GM19240 (cell line): ENCODE data around the gene LRRC8D.
"Not testable (repeated sequence)": the region's sequence is repeated elsewhere in the genome, so short reads cannot be mapped to it uniquely, and the experiment has no call there.

Experiments
- DNase-seq: peaks from one replicate; pipeline ENCODE4 v3.0.0; 2011; ENCODE audit warnings: low spot score; ENCODE audit not compliant: insufficient read length

Gene LRRC8D

DNA sequence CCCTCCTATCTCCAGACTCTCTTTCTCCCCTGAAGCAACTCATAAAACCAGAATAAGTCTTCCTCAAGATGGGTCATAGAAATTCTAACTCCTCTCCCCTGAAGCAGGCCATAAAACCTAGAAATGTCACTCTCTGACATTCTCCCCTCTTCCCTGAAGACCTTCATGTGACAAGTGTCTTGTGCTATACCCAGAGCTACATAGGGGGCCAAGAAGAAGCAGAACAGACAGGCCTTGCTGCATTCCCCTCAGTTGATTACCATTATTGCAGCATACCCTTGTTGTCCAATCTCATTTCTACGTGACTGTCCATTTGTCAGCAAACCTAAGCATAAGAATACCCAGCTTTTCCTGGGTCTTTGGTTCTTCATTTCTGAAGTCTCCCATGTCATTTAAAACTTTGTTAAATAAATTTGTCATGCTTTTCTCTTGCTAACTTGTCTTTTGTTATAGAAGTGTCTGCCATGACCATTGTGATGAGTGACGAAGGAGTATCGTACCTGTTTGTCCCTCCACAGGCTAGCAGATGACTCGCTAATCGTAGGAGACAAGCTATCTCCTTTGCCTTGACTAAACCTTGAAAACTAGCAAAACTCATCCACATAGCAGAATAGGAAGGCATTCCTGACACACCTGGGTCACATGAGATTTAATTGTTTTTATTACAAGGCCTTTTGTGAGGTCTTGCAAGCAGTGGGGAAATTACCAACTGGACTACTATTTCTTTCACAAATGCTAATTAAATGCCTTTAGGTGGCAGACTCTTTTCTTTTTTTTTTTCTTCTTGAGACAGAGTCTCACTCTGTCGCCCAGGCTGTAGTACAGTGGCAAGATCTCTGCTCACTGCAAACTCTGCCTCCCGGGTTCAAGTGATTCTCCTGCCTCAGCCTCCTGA lies 134.7 kb downstream of the LRRC8D start:
- no peak for DNase-seq

DNA sequence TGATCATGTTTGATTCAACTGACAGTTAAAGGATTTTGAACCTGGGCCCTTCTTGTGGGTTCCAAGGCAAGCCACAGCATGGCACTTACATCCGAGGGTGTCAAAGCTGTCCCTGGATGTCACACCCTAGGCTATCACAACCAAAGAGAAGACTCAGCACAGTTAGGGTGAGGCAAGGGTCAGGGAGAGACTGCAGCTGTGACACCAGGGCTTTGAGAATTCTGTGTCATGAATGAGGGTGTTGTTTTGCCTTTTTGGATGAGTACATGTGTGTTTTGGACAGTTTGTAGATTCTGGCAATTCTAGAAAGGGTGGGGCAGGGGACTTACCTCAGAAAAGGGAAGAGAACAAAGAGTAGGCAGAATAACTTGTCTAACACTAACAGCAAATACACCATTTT lies 136.3 kb downstream of the LRRC8D start:
- no peak for DNase-seq

- DNase-seq: no peak
Observed at GRCh38 chr1:89958851-89959654, 138.2 kb downstream of the LRRC8D start.

GRCh38 chr1:89959719-89960118 lies 138.9 kb downstream of the LRRC8D start:
- DNase-seq: no peak

- no peak for DNase-seq
Observed at GRCh38 chr1:89962024-89962741, 141.4 kb downstream of the LRRC8D start.

- no peak for DNase-seq
Observed at GRCh38 chr1:89962742-89963075, 141.9 kb downstream of the LRRC8D start.

- DNase-seq: no peak
Observed at GRCh38 chr1:89965193-89965768, 144.4 kb downstream of the LRRC8D start.

- DNase-seq: no peak
Observed at GRCh38 chr1:89966656-89967055, 145.8 kb downstream of the LRRC8D start.

DNA sequence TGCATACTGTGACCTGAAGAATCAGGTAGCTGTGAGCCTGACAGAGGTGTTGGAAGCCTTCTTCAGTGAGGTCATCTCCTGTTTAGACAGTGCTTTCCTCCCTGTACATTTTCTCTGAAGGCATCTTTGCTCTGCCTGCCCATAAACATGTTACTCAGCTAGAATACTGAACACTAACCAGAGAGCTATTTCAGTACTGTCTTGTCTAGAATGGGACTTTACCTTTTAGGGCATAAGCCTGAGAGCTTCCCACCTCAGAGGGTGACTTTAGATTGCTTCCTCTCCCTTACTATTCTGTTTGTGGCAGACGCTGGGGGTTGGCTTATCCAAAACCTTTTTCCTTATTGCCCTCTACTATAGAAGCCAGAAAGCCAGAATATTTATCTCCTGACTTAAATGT lies 150.8 kb downstream of the LRRC8D start:
- no peak for DNase-seq

- no peak for DNase-seq
Observed at GRCh38 chr1:89972024-89972423, 151.2 kb downstream of the LRRC8D start.

- DNase-seq: no peak
Observed at GRCh38 chr1:89973471-89974127, 152.8 kb downstream of the LRRC8D start.

- no peak for DNase-seq
Observed at GRCh38 chr1:89974256-89974655, 153.4 kb downstream of the LRRC8D start.

- DNase-seq: no peak
Observed at GRCh38 chr1:89974696-89975470, 154.1 kb downstream of the LRRC8D start.

- DNase-seq: no peak
Observed at GRCh38 chr1:89975540-89976125, 154.8 kb downstream of the LRRC8D start.

DNA sequence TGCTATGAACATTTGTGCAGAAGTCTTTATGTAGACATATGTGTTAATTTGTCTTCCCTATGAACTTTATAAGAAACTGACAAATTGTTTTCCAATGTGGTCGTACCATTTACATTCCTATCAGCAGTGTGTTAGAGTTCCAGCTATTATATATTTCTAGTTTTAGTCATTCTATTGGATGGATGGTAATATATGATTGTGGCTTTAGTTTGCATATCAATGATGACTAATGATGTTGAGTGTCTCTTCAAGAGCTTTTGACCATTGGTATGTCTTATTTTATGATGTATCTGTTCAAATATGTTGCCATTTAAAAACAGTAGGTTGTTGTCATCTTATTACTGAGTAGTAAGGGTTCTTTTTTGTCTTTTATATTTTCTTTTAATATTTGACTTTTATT lies 157.9 kb downstream of the LRRC8D start:
- no peak for DNase-seq

DNA sequence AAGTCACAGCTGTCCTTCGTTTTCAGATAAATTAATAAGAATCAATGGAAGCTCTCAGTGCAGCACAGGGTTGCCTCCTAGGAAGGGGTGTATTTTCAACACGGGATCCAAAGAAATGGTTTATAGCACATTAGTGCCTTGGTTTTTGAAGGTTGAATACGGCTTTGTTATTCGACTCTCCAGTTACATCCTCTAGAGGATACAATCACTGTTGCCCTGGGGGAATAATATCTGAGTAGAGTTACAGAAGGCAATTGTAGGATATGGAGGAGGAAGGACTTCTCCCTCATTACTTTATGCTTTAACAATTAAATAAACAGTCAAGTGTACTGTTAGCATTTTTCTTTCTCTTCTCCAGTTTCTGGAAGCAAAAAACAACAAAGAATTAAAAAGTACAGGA lies 159.8 kb downstream of the LRRC8D start:
- DNase-seq: no peak

DNA sequence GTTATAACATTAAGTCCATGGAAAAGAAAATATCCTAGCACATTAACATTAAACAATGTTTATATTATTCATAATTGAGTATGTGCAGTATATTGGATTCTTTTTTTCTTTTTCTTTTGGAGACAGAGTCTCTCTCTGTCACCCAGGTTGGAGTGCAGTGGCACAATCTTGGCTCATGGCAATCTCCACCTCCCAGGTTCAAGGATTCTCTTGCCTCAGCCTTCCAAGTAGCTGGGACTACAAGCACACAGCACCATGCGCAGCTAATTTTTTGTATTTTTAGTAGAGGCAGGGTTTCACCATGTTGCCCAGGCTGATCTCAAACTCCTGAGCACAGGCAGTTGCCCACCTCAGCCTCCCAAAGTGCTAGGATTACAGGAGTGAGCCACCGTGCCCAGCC lies 162.0 kb downstream of the LRRC8D start:
- not testable (repeated sequence) for DNase-seq

DNA sequence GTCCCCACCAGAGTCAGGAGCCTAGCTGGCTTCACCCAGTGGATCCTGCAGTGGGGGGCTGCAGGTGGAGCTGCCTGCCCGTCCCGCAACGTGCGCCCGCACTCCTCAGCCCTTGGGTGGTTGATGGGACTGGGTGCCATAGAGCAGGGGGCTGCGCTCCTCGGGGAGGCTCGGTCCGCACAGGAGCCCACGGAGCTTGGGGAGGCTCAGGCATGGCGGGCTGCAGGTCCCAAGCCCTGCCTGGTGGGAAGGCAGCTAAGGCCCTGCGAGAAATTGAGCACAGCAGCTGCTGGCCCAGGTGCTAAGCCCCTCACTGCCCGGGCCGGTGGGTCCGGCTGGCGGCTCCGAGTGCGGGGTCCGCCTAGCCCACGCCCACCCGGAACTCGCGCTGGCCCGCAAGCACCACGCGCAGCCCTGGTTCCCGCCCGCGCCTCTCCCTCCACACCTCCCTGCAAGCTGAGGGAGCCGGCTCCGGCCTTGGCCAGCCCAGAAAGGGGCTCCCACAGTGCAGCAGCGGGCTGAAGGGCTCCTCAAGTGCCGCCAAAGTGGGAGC lies 163.8 kb downstream of the LRRC8D start:
- DNase-seq: not testable (repeated sequence)

DNA sequence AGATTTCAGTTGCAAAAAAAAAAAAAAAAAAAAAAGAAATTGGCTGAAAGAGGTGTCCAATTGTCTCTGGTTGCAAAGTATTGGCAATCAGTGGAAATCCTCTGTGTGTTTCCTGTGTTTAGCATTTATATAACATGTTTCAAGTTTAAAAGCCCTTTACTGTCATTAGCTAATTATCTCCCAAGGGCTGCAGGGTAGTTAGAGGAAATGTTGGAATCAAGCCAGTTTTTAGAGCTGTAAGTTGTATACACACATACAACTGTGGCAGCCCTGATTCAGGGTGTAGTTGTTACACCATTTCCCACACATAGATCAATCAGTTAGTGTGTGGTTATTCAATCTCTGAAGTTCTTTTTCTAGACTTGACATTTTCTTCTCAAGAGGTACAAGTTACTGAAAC lies 165.2 kb downstream of the LRRC8D start:
- DNase-seq: no peak
